ENCODE data around the gene LIN7A.

The LIN7A gene

DNA sequence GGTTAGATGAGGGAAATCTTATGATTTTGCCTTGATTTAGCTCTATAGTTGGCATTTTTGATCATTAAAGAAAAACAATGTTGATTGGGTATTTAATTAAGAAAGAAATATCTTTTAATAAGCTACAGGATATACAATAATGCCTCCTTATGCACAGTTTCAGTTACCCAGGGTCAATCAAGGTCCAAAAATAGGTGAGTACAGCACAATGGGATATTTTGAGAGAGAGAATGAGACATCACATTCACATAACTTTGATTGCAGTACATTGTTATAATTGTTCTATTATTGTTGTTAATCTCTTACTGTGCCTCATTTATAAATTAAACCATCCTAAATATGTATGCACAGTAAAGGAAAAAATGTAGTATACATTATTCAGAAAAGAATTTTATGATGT, 118.9 kb downstream of the LIN7A start:
- H3K9me3 ChIP-seq (ENCODE audit: insufficient read depth, low read depth, low read length), result no peaks in the 10 kb centered on the region
- no peak overlapping the region for H3K4me3 ChIP-seq (ENCODE audit: low read length, poor library complexity, severe bottlenecking)
- no peaks in the 10 kb centered on the region for H4K20me1 ChIP-seq (ENCODE audit: insufficient read depth, low read length, poor library complexity, severe bottlenecking)
- no peak overlapping the region for H3K9ac ChIP-seq (ENCODE audit: low read depth, low read length, poor library complexity, severe bottlenecking)
- no peaks in the 10 kb centered on the region for H3K9me2 ChIP-seq (replicated peaks; ENCODE audit: low read depth, low read length)
- H3K4me2 ChIP-seq (ENCODE audit: low read depth, low read length, poor library complexity, severe bottlenecking), result no peak overlapping the region
- no peak overlapping the region for H2AFZ ChIP-seq (ENCODE audit: low read length)
- no peaks in the 10 kb centered on the region for H3K79me2 ChIP-seq (ENCODE audit: insufficient read depth, low read length)
- no peaks in the 10 kb centered on the region for H3F3A ChIP-seq (ENCODE audit: low read depth)
- TF ChIP-seq, protein P1, sequence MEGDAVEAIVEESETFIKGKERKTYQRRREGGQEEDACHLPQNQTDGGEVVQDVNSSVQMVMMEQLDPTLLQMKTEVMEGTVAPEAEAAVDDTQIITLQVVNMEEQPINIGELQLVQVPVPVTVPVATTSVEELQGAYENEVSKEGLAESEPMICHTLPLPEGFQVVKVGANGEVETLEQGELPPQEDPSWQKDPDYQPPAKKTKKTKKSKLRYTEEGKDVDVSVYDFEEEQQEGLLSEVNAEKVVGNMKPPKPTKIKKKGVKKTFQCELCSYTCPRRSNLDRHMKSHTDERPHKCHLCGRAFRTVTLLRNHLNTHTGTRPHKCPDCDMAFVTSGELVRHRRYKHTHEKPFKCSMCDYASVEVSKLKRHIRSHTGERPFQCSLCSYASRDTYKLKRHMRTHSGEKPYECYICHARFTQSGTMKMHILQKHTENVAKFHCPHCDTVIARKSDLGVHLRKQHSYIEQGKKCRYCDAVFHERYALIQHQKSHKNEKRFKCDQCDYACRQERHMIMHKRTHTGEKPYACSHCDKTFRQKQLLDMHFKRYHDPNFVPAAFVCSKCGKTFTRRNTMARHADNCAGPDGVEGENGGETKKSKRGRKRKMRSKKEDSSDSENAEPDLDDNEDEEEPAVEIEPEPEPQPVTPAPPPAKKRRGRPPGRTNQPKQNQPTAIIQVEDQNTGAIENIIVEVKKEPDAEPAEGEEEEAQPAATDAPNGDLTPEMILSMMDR (conservative IDR thresholded peaks at IDR 0.05; ENCODE audit: low read length), result no peak
- no peak for TF ChIP-seq EZH2phosphoT487 (IDR thresholded peaks at IDR 0.05; ENCODE audit: borderline replicate concordance)
- H3K36me3 ChIP-seq (ENCODE audit: insufficient read depth, low read length), result no peaks in the 10 kb centered on the region
- no peaks in the 10 kb centered on the region for H3K27me3 ChIP-seq (ENCODE audit: insufficient read depth, low read length, poor library complexity, severe bottlenecking)
- H3K4me1 ChIP-seq (ENCODE audit: insufficient read depth, low read length, poor library complexity, severe bottlenecking), result no peaks in the 10 kb centered on the region

- Histone ChIP-seq H4K20me1 (ENCODE audit: insufficient read depth, low read length, poor library complexity, severe bottlenecking) (no peaks in the 10 kb centered on the region), H3K79me2 (ENCODE audit: insufficient read depth, low read length) (no peaks in the 10 kb centered on the region), H3K4me2 (ENCODE audit: low read depth, low read length, poor library complexity, severe bottlenecking) (no peak overlapping the region), H3K9me3 (ENCODE audit: insufficient read depth, low read depth, low read length) (no peaks in the 10 kb centered on the region), H3K4me1 (ENCODE audit: insufficient read depth, low read length, poor library complexity, severe bottlenecking) (no peaks in the 10 kb centered on the region), H3K9ac (ENCODE audit: low read depth, low read length, poor library complexity, severe bottlenecking) (no peak overlapping the region), H3K27me3 (ENCODE audit: insufficient read depth, low read length, poor library complexity, severe bottlenecking) (no peaks in the 10 kb centered on the region), H3K36me3 (ENCODE audit: insufficient read depth, low read length) (no peaks in the 10 kb centered on the region), H3K4me3 (ENCODE audit: low read length, poor library complexity, severe bottlenecking) (no peak overlapping the region), H2AFZ (ENCODE audit: low read length) (no peak overlapping the region), H3K9me2 (replicated peaks; ENCODE audit: low read depth, low read length) (no peaks in the 10 kb centered on the region), H3F3A (ENCODE audit: low read depth) (no peaks in the 10 kb centered on the region)
- TF ChIP-seq EZH2phosphoT487 (IDR thresholded peaks at IDR 0.05; ENCODE audit: borderline replicate concordance), result no peak
- TF ChIP-seq, protein P1 (conservative IDR thresholded peaks at IDR 0.05; ENCODE audit: low read length), result no peak
Measured at GRCh38 chr12:80815351-80815750, 122.4 kb downstream of the LIN7A start.

DNA sequence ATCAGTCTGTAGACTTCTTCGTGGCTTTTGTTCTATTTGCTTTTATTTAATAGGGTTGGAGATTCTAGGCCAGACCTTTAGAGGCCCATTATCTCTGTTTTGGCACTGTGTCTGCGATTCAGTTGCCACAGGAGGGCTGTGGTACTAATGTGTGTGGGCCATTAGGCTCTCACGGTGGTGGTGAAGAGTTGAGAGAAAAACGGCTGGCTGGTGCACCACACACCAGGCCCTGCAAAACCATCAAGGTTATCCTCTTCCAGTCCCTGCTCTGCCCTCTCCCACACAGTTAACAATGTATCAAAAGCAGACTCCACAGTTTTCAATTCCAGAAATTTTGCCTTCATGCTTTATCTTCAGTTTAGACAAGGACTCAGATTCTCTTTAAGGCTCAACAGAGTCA, 123.3 kb downstream of the LIN7A start:
- no peak for TF ChIP-seq EZH2phosphoT487 (IDR thresholded peaks at IDR 0.05; ENCODE audit: borderline replicate concordance)
- TF ChIP-seq, protein P1 (conservative IDR thresholded peaks at IDR 0.05; ENCODE audit: low read length), result no peak
- Histone ChIP-seq H3K36me3 (ENCODE audit: insufficient read depth, low read length) (no peaks in the 10 kb centered on the region), H3K9me2 (replicated peaks; ENCODE audit: low read depth, low read length) (no peaks in the 10 kb centered on the region), H3K4me2 (ENCODE audit: low read depth, low read length, poor library complexity, severe bottlenecking) (no peak overlapping the region), H3F3A (ENCODE audit: low read depth) (no peaks in the 10 kb centered on the region), H2AFZ (ENCODE audit: low read length) (no peak overlapping the region), H3K4me1 (ENCODE audit: insufficient read depth, low read length, poor library complexity, severe bottlenecking) (no peaks in the 10 kb centered on the region), H3K27me3 (ENCODE audit: insufficient read depth, low read length, poor library complexity, severe bottlenecking) (no peaks in the 10 kb centered on the region), H3K9ac (ENCODE audit: low read depth, low read length, poor library complexity, severe bottlenecking) (no peak overlapping the region), H3K9me3 (ENCODE audit: insufficient read depth, low read depth, low read length) (no peaks in the 10 kb centered on the region), H4K20me1 (ENCODE audit: insufficient read depth, low read length, poor library complexity, severe bottlenecking) (no peaks in the 10 kb centered on the region), H3K79me2 (ENCODE audit: insufficient read depth, low read length) (no peaks in the 10 kb centered on the region), H3K4me3 (ENCODE audit: low read length, poor library complexity, severe bottlenecking) (no peak overlapping the region)
